Activated CD8-positive, alpha-beta memory T cell treated with anti-CD3 and anti-CD28 coated beads for 48 hours (primary cell): ENCODE data around the gene NAT14.
A peak's percentile ranks its signal among the peaks of the same experiment; 100 is the strongest.
"Not testable (repeated sequence)": the region's sequence is repeated elsewhere in the genome, so short reads cannot be mapped to it uniquely, and the experiment has no call there.

Experiments
- DNase-seq, 3 experiments: peaks; one replicate each; pipeline ENCODE4 v3.0.0-alpha.2; 2020; ENCODE audit warnings: low read depth in 2 of 3, low spot score in 2 of 3

The NAT14 gene

GRCh38 chr19:55486043-55486970, 1.3 kb downstream of the NAT14 start:
- no peak for DNase-seq

- DNase-seq = peak in 1 of 3 experiments; percentile 30
Observed at GRCh38 chr19:55486971-55487923, 2.3 kb downstream of the NAT14 start.

GRCh38 chr19:55487924-55488687, 3.1 kb downstream of the NAT14 start, which contains the start of gene SSC5D:
Gene SSC5D (plus strand): TSS chr19:55488436. CDS start chr19:55488590, 154 bp downstream.
- no peak for DNase-seq

GRCh38 chr19:55488986-55489710, 4.2 kb downstream of the NAT14 start:
- DNase-seq = no peak

GRCh38 chr19:55489711-55490477, 4.9 kb downstream of the NAT14 start:
- DNase-seq = no peak

GRCh38 chr19:55490478-55491432, 5.8 kb downstream of the NAT14 start:
- DNase-seq = no peak

- DNase-seq = no peak
Observed at GRCh38 chr19:55491546-55492360, 6.8 kb downstream of the NAT14 start.

GRCh38 chr19:55492362-55492944, 7.5 kb downstream of the NAT14 start:
- no peak for DNase-seq

GRCh38 chr19:55493052-55493644, 8.2 kb downstream of the NAT14 start:
- DNase-seq = no peak

GRCh38 chr19:55493645-55494171, 8.7 kb downstream of the NAT14 start:
- no peak for DNase-seq

GRCh38 chr19:55494172-55494761, 9.3 kb downstream of the NAT14 start:
- no peak for DNase-seq

GRCh38 chr19:55495646-55496349, 10.8 kb downstream of the NAT14 start:
- no peak for DNase-seq

- not testable (repeated sequence) for DNase-seq
Observed at GRCh38 chr19:55496820-55497219, 11.8 kb downstream of the NAT14 start.

- DNase-seq = no peak
Observed at GRCh38 chr19:55497763-55498162, 12.8 kb downstream of the NAT14 start.

- DNase-seq = no peak
Observed at GRCh38 chr19:55498246-55498840, 13.4 kb downstream of the NAT14 start.
